ENCODE measurements around the gene PTPN3. TPM values are rescaled to one million over a fixed set of nuclear protein-coding genes. Genes with fewer than 3 reads are reported as not detected.

The PTPN3 gene
- total and polyA plus RNA-seq, 2 experiments from 2014 or later, result 1.4 to 2.6 TPM

DNA sequence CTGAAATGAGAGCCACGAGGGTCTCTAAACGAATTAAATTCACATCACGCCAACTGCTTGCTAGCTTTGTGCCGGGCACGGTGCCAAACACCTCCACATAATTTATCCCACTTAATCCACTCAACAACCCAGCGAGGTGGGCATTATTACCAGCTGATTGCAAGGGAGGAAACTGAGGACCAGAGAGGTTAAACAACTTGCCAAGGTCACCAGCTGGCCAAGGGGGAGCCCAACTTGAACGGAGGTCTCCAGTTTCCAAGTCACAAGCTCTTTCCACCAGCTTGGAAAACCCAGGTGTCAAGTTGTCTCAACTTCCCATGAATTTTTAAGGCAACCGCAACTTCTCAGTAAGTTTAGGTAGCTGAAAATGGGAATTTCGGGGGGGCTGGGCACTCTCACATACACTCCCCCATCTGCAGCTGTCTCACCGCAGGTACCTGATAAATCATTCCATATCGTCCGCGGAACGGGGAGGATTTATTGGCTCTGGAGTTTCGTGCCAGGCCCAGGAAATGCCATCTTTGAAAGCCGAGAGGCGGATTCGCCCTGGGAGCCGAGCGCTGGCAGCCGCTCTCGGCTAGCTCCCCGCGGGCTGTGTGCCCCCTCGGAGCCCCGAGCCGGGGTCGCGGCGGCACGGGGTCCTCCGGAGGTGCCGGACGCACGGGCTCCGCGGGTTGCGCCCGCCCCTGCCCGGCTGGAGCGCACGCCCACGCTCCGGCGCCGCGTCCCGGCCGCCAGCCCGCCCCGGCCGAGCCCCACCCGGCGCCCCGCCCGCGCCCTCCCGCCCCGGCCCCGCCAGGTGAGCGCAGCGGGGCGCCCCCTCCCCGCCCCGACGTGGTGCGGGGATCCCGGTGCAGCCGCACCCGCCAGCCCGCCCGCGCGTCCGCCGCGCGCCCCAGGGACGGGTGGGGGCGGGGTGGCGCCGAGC, 617 bp downstream of the PTPN3 start:
- Mint-ChIP-seq H3K36me3 (ENCODE audit: low read depth) (no peaks in the 10 kb centered on the region; the same call in 2 of the 3 replicates), H3K4me3 (peak overlapping the region; percentile 73), H3K9me3 (peaks cover 4% of the 10 kb centered on the region), H3K4me1 (peaks cover 12% of the 10 kb centered on the region), H3K27ac (no peak overlapping the region), H3K27me3 (ENCODE audit: insufficient read depth, low read depth, poor library complexity) (peaks cover 42% of the 10 kb centered on the region)
- peak overlapping the region; percentile 83 for H2AFZ ChIP-seq
- ATAC-seq (peak; percentile 7; the same call in 1 of the 3 replicates), DNase-seq (ENCODE audit: low spot score) (peak; percentile 28)
- TF ChIP-seq POLR2AphosphoS5 (IDR thresholded peaks at IDR 0.05; ENCODE audit: low read depth), result no peak
- peak; percentile 70 for TF ChIP-seq EZH2 (IDR thresholded peaks at IDR 0.05; ENCODE audit: low read depth, unreplicated experiment)
- TF ChIP-seq, protein P1, sequence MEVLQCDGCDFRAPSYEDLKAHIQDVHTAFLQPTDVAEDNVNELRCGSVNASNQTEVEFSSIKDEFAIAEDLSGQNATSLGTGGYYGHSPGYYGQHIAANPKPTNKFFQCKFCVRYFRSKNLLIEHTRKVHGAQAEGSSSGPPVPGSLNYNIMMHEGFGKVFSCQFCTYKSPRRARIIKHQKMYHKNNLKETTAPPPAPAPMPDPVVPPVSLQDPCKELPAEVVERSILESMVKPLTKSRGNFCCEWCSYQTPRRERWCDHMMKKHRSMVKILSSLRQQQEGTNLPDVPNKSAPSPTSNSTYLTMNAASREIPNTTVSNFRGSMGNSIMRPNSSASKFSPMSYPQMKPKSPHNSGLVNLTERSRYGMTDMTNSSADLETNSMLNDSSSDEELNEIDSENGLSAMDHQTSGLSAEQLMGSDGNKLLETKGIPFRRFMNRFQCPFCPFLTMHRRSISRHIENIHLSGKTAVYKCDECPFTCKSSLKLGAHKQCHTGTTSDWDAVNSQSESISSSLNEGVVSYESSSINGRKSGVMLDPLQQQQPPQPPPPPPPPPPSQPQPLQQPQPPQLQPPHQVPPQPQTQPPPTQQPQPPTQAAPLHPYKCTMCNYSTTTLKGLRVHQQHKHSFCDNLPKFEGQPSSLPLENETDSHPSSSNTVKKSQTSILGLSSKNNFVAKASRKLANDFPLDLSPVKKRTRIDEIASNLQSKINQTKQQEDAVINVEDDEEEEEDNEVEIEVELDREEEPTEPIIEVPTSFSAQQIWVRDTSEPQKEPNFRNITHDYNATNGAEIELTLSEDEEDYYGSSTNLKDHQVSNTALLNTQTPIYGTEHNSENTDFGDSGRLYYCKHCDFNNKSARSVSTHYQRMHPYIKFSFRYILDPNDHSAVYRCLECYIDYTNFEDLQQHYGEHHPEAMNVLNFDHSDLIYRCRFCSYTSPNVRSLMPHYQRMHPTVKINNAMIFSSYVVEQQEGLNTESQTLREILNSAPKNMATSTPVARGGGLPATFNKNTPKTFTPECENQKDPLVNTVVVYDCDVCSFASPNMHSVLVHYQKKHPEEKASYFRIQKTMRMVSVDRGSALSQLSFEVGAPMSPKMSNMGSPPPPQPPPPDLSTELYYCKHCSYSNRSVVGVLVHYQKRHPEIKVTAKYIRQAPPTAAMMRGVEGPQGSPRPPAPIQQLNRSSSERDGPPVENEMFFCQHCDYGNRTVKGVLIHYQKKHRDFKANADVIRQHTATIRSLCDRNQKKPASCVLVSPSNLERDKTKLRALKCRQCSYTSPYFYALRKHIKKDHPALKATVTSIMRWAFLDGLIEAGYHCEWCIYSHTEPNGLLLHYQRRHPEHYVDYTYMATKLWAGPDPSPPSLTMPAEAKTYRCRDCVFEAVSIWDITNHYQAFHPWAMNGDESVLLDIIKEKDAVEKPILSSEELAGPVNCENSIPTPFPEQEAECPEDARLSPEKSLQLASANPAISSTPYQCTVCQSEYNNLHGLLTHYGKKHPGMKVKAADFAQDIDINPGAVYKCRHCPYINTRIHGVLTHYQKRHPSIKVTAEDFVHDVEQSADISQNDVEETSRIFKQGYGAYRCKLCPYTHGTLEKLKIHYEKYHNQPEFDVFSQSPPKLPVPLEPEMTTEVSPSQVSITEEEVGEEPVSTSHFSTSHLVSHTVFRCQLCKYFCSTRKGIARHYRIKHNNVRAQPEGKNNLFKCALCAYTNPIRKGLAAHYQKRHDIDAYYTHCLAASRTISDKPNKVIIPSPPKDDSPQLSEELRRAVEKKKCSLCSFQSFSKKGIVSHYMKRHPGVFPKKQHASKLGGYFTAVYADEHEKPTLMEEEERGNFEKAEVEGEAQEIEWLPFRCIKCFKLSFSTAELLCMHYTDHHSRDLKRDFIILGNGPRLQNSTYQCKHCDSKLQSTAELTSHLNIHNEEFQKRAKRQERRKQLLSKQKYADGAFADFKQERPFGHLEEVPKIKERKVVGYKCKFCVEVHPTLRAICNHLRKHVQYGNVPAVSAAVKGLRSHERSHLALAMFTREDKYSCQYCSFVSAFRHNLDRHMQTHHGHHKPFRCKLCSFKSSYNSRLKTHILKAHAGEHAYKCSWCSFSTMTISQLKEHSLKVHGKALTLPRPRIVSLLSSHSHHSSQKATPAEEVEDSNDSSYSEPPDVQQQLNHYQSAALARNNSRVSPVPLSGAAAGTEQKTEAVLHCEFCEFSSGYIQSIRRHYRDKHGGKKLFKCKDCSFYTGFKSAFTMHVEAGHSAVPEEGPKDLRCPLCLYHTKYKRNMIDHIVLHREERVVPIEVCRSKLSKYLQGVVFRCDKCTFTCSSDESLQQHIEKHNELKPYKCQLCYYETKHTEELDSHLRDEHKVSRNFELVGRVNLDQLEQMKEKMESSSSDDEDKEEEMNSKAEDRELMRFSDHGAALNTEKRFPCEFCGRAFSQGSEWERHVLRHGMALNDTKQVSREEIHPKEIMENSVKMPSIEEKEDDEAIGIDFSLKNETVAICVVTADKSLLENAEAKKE (CRISPR knock-in tag; IDR thresholded peaks at IDR 0.05), result no peak
- no peak for TF ChIP-seq NANOG (IDR thresholded peaks at IDR 0.05; ENCODE audit: borderline replicate concordance)
- TF ChIP-seq, protein P2, sequence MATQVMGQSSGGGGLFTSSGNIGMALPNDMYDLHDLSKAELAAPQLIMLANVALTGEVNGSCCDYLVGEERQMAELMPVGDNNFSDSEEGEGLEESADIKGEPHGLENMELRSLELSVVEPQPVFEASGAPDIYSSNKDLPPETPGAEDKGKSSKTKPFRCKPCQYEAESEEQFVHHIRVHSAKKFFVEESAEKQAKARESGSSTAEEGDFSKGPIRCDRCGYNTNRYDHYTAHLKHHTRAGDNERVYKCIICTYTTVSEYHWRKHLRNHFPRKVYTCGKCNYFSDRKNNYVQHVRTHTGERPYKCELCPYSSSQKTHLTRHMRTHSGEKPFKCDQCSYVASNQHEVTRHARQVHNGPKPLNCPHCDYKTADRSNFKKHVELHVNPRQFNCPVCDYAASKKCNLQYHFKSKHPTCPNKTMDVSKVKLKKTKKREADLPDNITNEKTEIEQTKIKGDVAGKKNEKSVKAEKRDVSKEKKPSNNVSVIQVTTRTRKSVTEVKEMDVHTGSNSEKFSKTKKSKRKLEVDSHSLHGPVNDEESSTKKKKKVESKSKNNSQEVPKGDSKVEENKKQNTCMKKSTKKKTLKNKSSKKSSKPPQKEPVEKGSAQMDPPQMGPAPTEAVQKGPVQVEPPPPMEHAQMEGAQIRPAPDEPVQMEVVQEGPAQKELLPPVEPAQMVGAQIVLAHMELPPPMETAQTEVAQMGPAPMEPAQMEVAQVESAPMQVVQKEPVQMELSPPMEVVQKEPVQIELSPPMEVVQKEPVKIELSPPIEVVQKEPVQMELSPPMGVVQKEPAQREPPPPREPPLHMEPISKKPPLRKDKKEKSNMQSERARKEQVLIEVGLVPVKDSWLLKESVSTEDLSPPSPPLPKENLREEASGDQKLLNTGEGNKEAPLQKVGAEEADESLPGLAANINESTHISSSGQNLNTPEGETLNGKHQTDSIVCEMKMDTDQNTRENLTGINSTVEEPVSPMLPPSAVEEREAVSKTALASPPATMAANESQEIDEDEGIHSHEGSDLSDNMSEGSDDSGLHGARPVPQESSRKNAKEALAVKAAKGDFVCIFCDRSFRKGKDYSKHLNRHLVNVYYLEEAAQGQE (IDR thresholded peaks at IDR 0.05; ENCODE audit: unreplicated experiment), result no peak
- H3K36me3 ChIP-seq (ENCODE audit: insufficient read depth), result no peaks in the 10 kb centered on the region
- peaks cover 68% of the 10 kb centered on the region for H3K27me3 ChIP-seq (ENCODE audit: insufficient read depth)
- no peaks in the 10 kb centered on the region for H3F3A ChIP-seq (replicated peaks; ENCODE audit: low read depth)
- no peaks in the 10 kb centered on the region for H3K9me2 ChIP-seq (ENCODE audit: insufficient read depth)
- no peaks in the 10 kb centered on the region; the same call in 1 of the 2 replicates for H4K20me1 ChIP-seq (replicated peaks; ENCODE audit: insufficient read depth)
- H3K4me3 ChIP-seq, result peak overlapping the region; percentile 69
- H3K27ac ChIP-seq (ENCODE audit: low read depth), result no peak overlapping the region
- H3K79me2 ChIP-seq (replicated peaks; ENCODE audit: insufficient read depth), result no peaks in the 10 kb centered on the region
- peaks cover 20% of the 10 kb centered on the region for H3K4me1 ChIP-seq (ENCODE audit: insufficient read depth)
- H3K4me2 ChIP-seq, result peak overlapping the region; percentile 88
